Brain pericyte (primary cell): ENCODE results near the gene OSBPL2.

Experiments
- DNase-seq: peaks from one replicate; pipeline ENCODE4 v3.0.0-alpha.2; 2012; ENCODE audit warnings: low read depth, low spot score

Gene OSBPL2

GRCh38 chr20:62235001-62235776 lies 3.1 kb upstream of the OSBPL2 start:
- DNase-seq, result no peak

GRCh38 chr20:62235777-62236157 lies 2.6 kb upstream of the OSBPL2 start:
- no peak for DNase-seq

GRCh38 chr20:62236200-62236599 lies 2.1 kb upstream of the OSBPL2 start:
- no peak for DNase-seq

- no peak for DNase-seq
Observed at GRCh38 chr20:62236766-62237513, 1.4 kb upstream of the OSBPL2 start.

GRCh38 chr20:62237514-62237800 lies 864 bp upstream of the OSBPL2 start:
- DNase-seq, result no peak

GRCh38 chr20:62238569-62239277 lies 402 bp downstream of the OSBPL2 start:
- DNase-seq, result no peak

- DNase-seq, result no peak
Observed at GRCh38 chr20:62239278-62239879, 1.1 kb downstream of the OSBPL2 start.

- no peak for DNase-seq
Observed at GRCh38 chr20:62240020-62240685, 1.8 kb downstream of the OSBPL2 start.

GRCh38 chr20:62241506-62241905 lies 3.2 kb downstream of the OSBPL2 start:
- DNase-seq, result no peak

GRCh38 chr20:62242176-62242575 lies 3.9 kb downstream of the OSBPL2 start:
- no peak for DNase-seq

GRCh38 chr20:62243106-62243505 lies 4.8 kb downstream of the OSBPL2 start:
- DNase-seq, result no peak

GRCh38 chr20:62243906-62244515 lies 5.7 kb downstream of the OSBPL2 start:
- DNase-seq, result no peak

GRCh38 chr20:62244644-62245108 lies 6.4 kb downstream of the OSBPL2 start:
- no peak for DNase-seq

- DNase-seq, result no peak
Observed at GRCh38 chr20:62245911-62246280, 7.6 kb downstream of the OSBPL2 start.

GRCh38 chr20:62246431-62246830 lies 8.1 kb downstream of the OSBPL2 start:
- no peak for DNase-seq

GRCh38 chr20:62246872-62247652 lies 8.7 kb downstream of the OSBPL2 start:
- DNase-seq, result no peak

GRCh38 chr20:62248890-62249560 lies 10.7 kb downstream of the OSBPL2 start:
- no peak for DNase-seq

- DNase-seq, result no peak
Observed at GRCh38 chr20:62252342-62252966, 14.1 kb downstream of the OSBPL2 start.

- DNase-seq, result no peak
Observed at GRCh38 chr20:62253398-62253797, 15.1 kb downstream of the OSBPL2 start.
